C4-2B (cell line): Measurements from ENCODE around the gene HSPG2.

ENCODE experiments used
- H3K27ac ChIP-seq: fragments of 450-650 bp; 2 replicates; pipeline ENCODE4 v1.5.1; 2017
- CTCF ChIP-seq: fragments of 450-650 bp; conservative IDR thresholded peaks from 2 replicates; pipeline ENCODE4 v1.5.1; 2017; ENCODE audit warnings: mild to moderate bottlenecking
- ZFX ChIP-seq: fragments of 450-650 bp; IDR thresholded peaks from 2 replicates; pipeline ENCODE4 v1.6.1; 2017

HSPG2 gene

GRCh38 chr1:21783679-21784603 lies 153.2 kb downstream of the HSPG2 start:
- no peak for TF ChIP-seq ZFX
- TF ChIP-seq CTCF: no peak
- peak overlapping the region; percentile 88 for H3K27ac ChIP-seq

- TF ChIP-seq CTCF (no peak), ZFX (peak; percentile 23; the same call in 1 of the 2 replicates)
- H3K27ac ChIP-seq: peak within 1 kb of the TSS; percentile 88
Observed at GRCh38 chr1:21782868-21783678, 154.0 kb downstream of the HSPG2 start, which contains the start of gene USP48. Gene USP48 (minus strand): TSS chr1:21783149. CDS start chr1:21782957, 192 bp downstream.

- peak overlapping the region; percentile 88 for H3K27ac ChIP-seq
- TF ChIP-seq ZFX: peak; percentile 62
- TF ChIP-seq CTCF: no peak; the same call in 1 of the 2 replicates
Observed at GRCh38 chr1:21782349-21782867, 154.7 kb downstream of the HSPG2 start.

GRCh38 chr1:21781815-21782348 lies 155.2 kb downstream of the HSPG2 start:
- no peak for TF ChIP-seq ZFX
- TF ChIP-seq CTCF: no peak
- H3K27ac ChIP-seq: peak overlapping the region; percentile 88

GRCh38 chr1:21779613-21780521 lies 157.2 kb downstream of the HSPG2 start:
- H3K27ac ChIP-seq: no peak overlapping the region

More at GRCh38 chr1:21779613-21780521, 157.2 kb downstream of the HSPG2 start:
- TF ChIP-seq CTCF (no peak), ZFX (no peak)
